ENCODE measurements around the gene CDKL2.
"Not testable (repeated sequence)": the region's sequence is repeated elsewhere in the genome, so short reads cannot be mapped to it uniquely, and the experiment has no call there.

CDKL2 gene

DNA sequence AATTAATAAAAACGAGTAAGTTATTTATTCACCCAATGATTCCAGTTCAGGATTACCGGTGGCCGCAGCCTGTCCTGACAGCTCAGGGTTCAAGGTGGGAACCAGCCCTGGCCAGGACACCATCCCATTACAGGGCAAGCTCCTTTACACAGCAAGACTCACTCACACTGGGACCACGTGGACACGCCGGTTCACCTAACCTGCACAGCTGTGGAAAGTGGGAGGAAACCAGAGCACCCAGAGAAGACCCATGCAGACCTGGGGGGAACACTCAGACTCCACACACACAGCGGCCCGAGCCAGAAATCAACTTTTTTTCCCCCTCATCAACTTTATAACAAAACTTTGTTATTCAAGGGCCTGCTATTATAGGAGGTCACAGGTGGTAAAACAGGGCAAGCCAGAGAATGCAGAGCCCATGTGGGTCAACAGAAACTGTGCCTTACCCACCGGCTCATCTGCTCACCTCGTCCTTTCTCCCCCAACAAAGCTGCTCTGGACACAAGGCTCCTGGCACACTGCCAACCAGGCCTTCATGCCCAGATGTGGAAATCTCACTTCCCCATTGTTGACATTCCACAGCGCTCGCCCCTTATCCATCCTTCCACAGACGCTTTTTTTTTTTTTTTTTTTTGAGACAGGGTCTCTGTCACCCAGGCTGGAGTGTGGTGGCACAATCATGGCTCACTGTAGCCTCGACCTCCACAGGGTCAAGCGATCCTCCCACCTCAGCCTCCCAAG lies 82.5 kb downstream of the CDKL2 start:
- no peak for DNase-seq

DNA sequence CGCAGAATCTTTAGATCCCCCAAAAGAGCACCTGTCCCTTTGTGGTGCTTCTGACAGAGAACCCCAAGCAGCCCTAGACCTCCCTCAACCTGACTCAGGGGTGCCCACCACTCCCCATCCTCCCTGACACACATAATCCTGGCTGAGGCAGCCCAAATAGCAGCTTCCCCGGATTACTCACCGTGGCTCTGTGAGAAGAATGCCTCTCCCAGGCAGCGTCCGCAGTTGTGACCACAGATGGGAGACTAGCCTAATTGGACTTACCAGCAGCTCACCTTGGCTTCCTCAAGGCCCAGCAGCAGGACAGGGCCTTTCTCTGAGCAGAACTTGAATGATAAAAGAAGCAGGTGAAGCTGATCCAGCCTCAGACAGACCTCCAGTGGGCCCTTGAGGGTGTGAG lies 84.8 kb downstream of the CDKL2 start:
- no peak for DNase-seq

- no peak for DNase-seq
Observed at GRCh38 chr4:75544870-75545269, 85.5 kb downstream of the CDKL2 start.

DNA sequence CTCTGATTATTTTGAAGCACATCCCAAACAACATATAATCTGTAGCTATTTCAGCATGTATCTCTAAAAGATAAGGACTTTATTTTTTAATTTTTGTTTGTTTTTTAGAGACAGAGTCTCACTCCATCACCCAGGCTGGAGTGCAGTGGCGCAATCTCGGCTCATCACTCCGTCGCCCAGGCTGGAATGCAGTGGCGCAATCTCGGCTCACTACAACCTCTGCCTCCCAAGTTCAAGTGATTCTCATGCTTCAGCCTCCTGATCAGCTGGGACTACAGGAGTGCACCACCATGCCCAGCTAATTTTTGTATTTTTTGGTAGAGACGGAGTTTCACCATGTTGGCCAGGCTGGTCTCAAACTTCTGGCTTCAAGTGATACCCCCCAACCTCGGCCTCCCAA lies 86.1 kb downstream of the CDKL2 start:
- DNase-seq = not testable (repeated sequence)

DNA sequence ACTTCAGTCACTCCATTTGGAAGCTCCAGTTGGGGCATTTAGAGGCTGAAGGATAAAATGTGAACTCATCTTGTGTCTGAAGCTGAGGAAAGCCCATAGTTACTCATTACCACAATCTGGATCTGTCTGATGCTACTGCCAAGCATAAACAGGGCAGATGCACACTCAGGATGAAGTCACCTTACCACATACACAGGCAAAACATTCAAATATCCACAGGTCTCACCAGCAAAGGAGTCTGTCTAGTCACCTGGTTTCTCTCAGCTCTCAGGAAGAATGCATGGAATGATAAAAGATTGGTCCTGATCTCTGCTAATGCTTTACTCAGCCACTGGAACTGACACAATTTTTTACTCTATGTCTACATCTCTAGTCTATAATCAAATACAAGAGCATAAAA lies 87.5 kb downstream of the CDKL2 start:
- DNase-seq = no peak

DNA sequence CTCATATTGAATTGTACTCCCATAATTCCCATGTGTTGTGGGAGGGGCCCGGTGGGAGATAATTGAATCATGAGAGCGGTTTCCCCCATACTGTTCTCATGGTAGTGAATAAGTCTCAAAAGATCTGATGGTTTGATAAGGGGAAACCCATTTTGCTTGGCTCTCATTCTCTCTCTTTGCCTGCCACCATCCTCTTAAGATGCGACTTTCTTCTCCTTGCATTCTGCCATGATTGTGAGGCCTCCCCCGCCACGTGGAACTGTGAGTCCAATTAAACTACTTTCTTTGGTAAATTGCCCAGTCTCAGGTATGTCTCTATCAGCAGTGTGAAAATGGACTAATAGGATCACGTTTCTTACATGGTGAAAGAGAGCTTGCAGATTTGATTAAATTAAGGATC lies 93.0 kb downstream of the CDKL2 start:
- DNase-seq = not testable (repeated sequence)

GRCh38 chr4:75533926-75534325 lies 96.4 kb downstream of the CDKL2 start:
- not testable (repeated sequence) for DNase-seq

GRCh38 chr4:75533339-75533887 lies 96.9 kb downstream of the CDKL2 start:
- not testable (repeated sequence) for DNase-seq

- DNase-seq = not testable (repeated sequence)
Observed at GRCh38 chr4:75531536-75532143, 98.7 kb downstream of the CDKL2 start.

DNA sequence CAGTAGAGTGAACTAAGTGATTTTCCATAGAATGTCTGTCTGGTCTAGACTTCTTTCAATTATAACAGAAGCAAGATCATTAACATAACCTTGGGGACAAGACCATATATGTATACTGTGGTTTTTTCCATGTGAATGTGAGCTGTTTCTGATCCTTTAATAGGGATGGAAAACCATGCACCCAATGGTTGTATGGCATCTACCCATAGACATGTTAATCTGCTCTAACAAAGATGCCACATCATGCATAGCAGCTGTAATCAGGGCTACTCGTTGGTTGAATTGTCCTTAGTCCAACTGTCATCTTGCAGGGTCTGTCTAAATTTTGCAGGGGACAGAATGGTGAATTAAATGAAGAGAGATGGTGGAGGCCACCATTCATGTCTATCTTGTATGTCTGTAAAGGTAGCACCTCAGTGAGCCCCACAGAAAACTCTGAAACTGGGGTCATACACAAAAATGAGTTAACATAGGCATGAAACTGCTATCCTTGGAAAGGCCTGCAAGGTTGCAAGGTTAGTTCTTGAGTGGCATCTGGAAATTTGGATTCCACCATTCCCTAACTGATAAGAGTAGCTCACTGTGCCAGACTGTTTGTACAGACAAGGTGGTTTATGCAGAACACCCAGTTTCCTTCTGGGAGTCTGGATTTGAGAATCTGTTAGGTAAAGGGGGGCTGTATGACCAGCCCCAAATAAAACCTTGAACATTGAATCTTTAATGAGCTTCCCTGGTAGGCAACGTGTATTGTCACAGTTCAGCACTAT lies 99.6 kb downstream of the CDKL2 start:
- DNase-seq = no peak

Data from cerebellar nuclear complex (tissue), 1 donor.